Psoas muscle (tissue), 8 donors: Measurements from ENCODE around the gene FARSB. TPM values are rescaled to one million over a fixed set of nuclear protein-coding genes. Genes with fewer than 3 reads are reported as not detected.

ENCODE experiments used
- ATAC-seq, 4 donors: fragments of 200-7000 bp; cut with Tn5 transposase; one replicate each; pipeline ENCODE4 v1.9.1; 2020; ENCODE audit warnings: moderate library complexity in 3 of 4, mild to moderate bottlenecking in 2 of 4
- DNase-seq, 2 donors: peaks; one replicate each; pipeline ENCODE4 v3.0.0-alpha.2; 2020
- H3K27ac ChIP-seq: fragments of 200-600 bp; one replicate; pipeline ENCODE4 v1.8.0; 2022
- H3K27me3 ChIP-seq, 3 donors: fragments of 200-600 bp in 1 of 3; one replicate each; pipeline versions ENCODE4 v1.6.1 to v1.8.0; 2013 to 2022; ENCODE audit warnings: low read length in 2 of 3, mild to moderate bottlenecking in 2 of 3, moderate library complexity in 1 of 3; ENCODE audit not compliant: insufficient read depth in 3 of 3
- H3K36me3 ChIP-seq, 2 donors: fragments of 200-600 bp in 1 of 2; one replicate each; pipeline versions ENCODE4 v1.6.1 to v1.8.0; 2013 to 2022; ENCODE audit warnings: low read depth in 1 of 2, mild to moderate bottlenecking in 1 of 2, moderate library complexity in 1 of 2; ENCODE audit not compliant: insufficient read depth in 1 of 2
- H3K4me1 ChIP-seq: fragments of 200-600 bp; one replicate; pipeline ENCODE4 v1.8.0; 2022
- H3K4me3 ChIP-seq: fragments of 200-600 bp; one replicate; pipeline ENCODE4 v1.8.0; 2022; ENCODE audit warnings: mild to moderate bottlenecking
- H3K9me3 ChIP-seq: fragments of 200-600 bp; one replicate; pipeline ENCODE4 v1.8.0; 2022
- WGBS, 3 donors: extraction: QIAGEN DNeasy Blood & Tissue Kit; methylation state at CpG; one replicate each; pipeline versions ENCODE4 v1.1.6 to v1.1.7; 2013; 5-methylcytosine and 5-hydroxymethylcytosine counted together
- intact Hi-C, 2 donors: fragments of 100-400 bp; cut with DNase I; formaldehyde crosslinking; loops; one replicate each; pipeline versions ENCODE4 v1.11.0 to v1.14.2; 2022
- polyA plus RNA-seq, 3 donors: library from polyadenylated mRNA; stranded (reverse); fragments of 200-250 nt; gene quantifications; one replicate each; pipeline ENCODE4 v1.2.3, GENCODE V29; 2013
- total RNA-seq, 4 donors: library from RNA; stranded (reverse); fragmentation: NEBNext Ultra II Directional in 2 of 4; extraction: Animal tissue kit (Norgen Biotek cat#: 25700) in 2 of 4; gene quantifications; one replicate each; pipeline versions ENCODE4 v1.2.1 to v1.2.4, GENCODE V29; 2021 to 2023
- TF ChIP-seq, protein P1 (sequence below): fragments of 200-600 bp; IDR thresholded peaks from one replicate; pipeline ENCODE4 v1.8.0; 2022; ENCODE audit warnings: antibody characterized with exemption
- donor health status: healthy with polysubstance abuse.
- donor health status: DM: no; HTN: no; CAD: no; lungs with moderate emphysema.
- donor health status: Bipolar disorder and iron deficiency.
- donor health status: healthy.
- donor health status: DM: yes; HTN: yes; CAD: no.
- donor health status: DM: no; HTN: no; CAD: no.
- donor health status: DM: no; HTN: no; CAD: no.
- donor health status: DM: yes; HTN: yes; CAD: no.

FARSB gene
- total and polyA plus RNA-seq, 7 donors = 23.2 to 45.3 (median 35.6) TPM

DNA sequence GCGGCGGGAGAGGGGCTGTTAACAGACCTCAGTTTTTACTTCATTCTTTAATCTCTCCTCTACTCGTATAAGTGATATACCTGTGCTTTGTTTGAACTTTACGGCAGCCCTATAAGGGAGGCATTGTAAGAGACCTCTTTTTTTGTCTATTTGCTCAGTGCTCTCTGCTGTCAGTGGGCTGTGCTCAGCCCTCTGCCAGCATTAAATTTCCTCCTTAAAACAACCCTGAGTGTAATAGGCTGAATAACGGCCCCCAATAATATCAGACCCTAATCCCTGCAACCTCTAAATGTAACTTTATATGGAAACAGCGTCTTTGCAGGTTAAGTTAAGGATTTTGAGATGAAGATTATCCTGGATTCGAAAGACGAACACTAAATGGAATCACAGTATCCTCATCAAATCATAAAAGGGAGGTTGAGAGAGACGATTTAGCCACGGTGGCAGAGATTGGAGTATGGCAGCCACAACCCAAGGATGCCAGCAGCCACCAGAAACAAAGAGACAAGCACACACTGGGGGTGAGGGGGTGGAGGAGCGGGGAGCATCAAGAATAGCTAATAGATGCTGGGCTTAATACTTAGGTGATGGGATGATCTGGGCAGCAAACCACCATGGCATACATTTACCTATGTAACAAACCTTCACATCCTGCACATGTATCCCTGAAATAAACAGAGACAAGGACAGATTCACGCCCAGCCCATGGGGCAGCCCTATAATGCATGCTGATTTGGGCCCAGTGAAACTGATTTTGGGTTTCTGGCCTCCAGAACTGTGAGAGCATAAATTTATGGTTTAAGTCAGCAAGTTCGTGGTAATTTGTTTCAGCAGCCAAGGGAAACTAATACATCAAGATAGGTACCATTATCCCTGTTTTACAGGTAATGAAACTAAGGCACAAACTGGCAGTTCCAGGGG is 894 bp upstream of the FARSB start:
- Histone ChIP-seq H3K4me1 (peaks cover 32% of the 10 kb centered on the region), H3K9me3 (no peaks in the 10 kb centered on the region), H3K4me3 (peak overlapping the region; percentile 86), H3K27me3 (no peaks in the 10 kb centered on the region), H3K36me3 (no peaks in the 10 kb centered on the region), H3K27ac (peak overlapping the region; percentile 96)
- WGBS, 3 donors = 16 to 19% (median 17%) methylated on average over 13 of the region's 13 CpGs
- DNase-seq (no peak), ATAC-seq (peak in 1 of 4 donors; percentile 8)
- intact Hi-C loops = no loop called here
- TF ChIP-seq, protein P1, sequence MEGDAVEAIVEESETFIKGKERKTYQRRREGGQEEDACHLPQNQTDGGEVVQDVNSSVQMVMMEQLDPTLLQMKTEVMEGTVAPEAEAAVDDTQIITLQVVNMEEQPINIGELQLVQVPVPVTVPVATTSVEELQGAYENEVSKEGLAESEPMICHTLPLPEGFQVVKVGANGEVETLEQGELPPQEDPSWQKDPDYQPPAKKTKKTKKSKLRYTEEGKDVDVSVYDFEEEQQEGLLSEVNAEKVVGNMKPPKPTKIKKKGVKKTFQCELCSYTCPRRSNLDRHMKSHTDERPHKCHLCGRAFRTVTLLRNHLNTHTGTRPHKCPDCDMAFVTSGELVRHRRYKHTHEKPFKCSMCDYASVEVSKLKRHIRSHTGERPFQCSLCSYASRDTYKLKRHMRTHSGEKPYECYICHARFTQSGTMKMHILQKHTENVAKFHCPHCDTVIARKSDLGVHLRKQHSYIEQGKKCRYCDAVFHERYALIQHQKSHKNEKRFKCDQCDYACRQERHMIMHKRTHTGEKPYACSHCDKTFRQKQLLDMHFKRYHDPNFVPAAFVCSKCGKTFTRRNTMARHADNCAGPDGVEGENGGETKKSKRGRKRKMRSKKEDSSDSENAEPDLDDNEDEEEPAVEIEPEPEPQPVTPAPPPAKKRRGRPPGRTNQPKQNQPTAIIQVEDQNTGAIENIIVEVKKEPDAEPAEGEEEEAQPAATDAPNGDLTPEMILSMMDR = no peak

DNA sequence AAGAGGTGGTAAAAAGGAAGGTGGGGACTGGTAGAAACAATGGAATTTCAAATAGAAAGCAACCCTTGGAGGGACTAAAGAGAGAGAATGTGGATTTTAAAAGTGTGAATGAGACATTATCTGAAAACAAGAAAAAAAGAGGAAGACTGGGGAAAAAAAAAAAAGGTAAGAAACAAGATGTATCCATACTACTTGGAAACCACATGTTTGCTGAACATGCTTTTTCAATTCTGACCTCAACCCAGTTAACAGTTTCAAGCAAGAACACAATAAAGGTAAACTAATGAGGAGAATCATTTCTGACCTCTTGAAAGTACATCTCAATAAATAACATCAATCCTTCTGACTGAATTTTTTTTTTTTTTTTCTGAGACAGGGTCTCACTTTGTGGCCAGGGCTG is 2.6 kb downstream of the FARSB start:
- TF ChIP-seq, protein P1 = no peak

DNA sequence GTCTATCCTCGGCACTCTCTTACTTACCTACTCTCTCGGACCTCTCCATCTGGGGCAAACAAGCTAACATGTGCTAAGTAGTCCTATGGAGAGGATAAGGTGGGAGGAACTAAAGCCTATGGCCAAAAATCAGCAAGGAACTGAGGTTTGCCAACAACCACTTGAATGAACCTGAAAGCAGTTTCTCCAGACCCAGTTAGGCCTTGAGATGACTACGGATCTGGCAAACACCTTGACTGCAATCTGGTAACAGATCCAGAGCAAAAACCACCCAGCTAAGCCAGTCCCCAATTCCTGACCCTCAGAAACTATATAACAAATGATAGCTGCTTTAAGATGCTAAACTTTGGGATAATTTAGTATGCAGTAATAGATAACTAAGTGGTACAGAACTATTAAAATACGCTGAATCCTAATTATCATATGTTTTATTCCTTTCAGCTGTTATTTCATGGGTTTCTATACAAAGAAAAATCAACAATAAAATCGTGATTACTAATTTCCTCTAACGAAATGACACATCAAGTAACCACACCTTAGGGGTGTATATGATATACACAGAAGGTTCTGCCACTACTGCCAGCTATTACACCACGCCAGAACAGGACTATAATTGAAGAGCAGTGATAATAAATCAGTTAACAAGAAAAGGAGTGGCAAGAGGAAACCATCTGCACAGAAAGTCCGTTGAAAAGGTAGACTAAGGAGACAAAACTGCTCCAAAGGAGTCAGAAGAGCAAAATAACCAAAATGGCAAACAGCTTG is 3.2 kb downstream of the FARSB start:
- ATAC-seq = peak in 1 of 4 donors; percentile 20
- peaks cover 36% of the 10 kb centered on the region for H3K4me1 ChIP-seq
- H3K4me3 ChIP-seq = no peak overlapping the region
- no peak for DNase-seq
- peaks cover 6 to 12% of the 10 kb centered on the region in 2 donors for H3K36me3 ChIP-seq
- WGBS, 3 donors = 65 to 78% (median 77%) methylated on average over 8 of the region's 8 CpGs
- no peaks in the 10 kb centered on the region for H3K9me3 ChIP-seq
- no peak overlapping the region for H3K27ac ChIP-seq
- intact Hi-C loops = no loop called here
- TF ChIP-seq, protein P1 = no peak
- no peaks in the 10 kb centered on the region for H3K27me3 ChIP-seq

More for the DNA sequence above, 2.6 kb downstream of the FARSB start:
- H3K36me3 ChIP-seq = peaks cover 4 to 6% of the 10 kb centered on the region in 2 donors
- H3K4me3 ChIP-seq = no peak overlapping the region
- intact Hi-C loops = no loop called here
- H3K27me3 ChIP-seq = no peaks in the 10 kb centered on the region
- no peaks in the 10 kb centered on the region for H3K9me3 ChIP-seq
- H3K27ac ChIP-seq = no peak overlapping the region
- peaks cover 36% of the 10 kb centered on the region for H3K4me1 ChIP-seq
- no peak for ATAC-seq
- no peak for DNase-seq

DNA sequence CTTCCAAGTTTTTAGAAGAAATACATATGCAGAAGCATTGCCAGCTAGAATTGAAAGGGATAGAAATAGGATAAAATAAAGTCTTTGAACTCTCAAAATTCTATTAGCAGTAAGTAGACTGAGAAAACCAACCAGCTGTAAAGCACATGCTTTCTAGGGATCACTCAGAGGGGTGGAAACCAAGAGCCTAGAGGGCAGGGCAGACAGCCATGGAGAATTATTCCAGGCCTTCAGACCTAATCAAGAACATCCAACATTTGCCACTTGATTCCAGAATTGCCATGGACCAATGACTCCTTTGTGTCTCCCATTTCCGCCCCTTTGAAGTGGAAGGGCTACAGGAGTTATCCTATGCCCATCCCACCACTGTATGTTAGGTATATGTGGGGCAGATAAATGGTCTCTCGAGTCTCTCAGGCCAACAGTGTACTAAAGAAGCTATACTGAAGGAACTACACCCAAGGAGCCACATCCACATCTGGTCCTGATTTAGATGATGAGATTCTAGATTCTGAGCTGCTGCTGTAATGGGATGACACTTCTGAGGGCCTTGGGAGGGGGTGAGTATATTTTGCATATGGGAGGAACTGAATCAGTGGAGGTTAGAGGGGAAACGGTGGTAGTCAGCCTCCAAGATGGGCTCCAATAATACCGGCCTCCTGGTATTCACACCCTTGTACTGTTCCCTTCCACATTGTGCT is 4.0 kb downstream of the FARSB start:
- H3K4me1 ChIP-seq = peaks cover 36% of the 10 kb centered on the region
- 75 to 84% (median 78%) methylated on average over 4 of the region's 4 CpGs for whole genome bisulfite sequencing, 3 donors
- intact Hi-C loops = no loop called here
- H3K4me3 ChIP-seq = no peak overlapping the region
- TF ChIP-seq, protein P1 = no peak
- H3K27me3 ChIP-seq = no peaks in the 10 kb centered on the region
- H3K9me3 ChIP-seq = no peaks in the 10 kb centered on the region
- no peak overlapping the region for H3K27ac ChIP-seq
- peaks cover 6 to 20% of the 10 kb centered on the region in 2 donors for H3K36me3 ChIP-seq
- no peak for ATAC-seq
- DNase-seq = no peak
